SK-N-SH treated with all-trans-retinoic acid at 6 μM for 48 hours (cell line): ENCODE measurements around the gene CDK14.

ENCODE experiments used
- ATAC-seq: fragments of 200-7000 bp; cut with Tn5 transposase; 3 replicates; pipeline ENCODE4 v1.9.1; 2020; ENCODE audit warnings: mild to moderate bottlenecking, moderate library complexity
- ARNTL ChIP-seq: fragments of 450-650 bp; formaldehyde crosslinking; IDR thresholded peaks from 2 replicates; pipeline ENCODE4 v1.5.0; 2020; ENCODE audit warnings: low read depth, mild to moderate bottlenecking, moderate library complexity, borderline replicate concordance
- BACH2 ChIP-seq: fragments of 250-450 bp; sonication (Bioruptor Pico); IDR thresholded peaks from 2 replicates; pipeline ENCODE4 v1.9.0; 2021; ENCODE audit warnings: mild to moderate bottlenecking, borderline replicate concordance
- CREB5 ChIP-seq: fragments of 250-450 bp; sonication (Bioruptor Pico); IDR thresholded peaks from 2 replicates; pipeline ENCODE4 v1.5.1; 2020; ENCODE audit warnings: low read depth, mild to moderate bottlenecking, moderate library complexity
- CSDC2 ChIP-seq: fragments of 250-450 bp; sonication (Bioruptor Pico); IDR thresholded peaks from 2 replicates; pipeline ENCODE4 v1.5.0; 2020; ENCODE audit warnings: mild to moderate bottlenecking, moderate library complexity
- CSRNP3 ChIP-seq: fragments of 250-450 bp; sonication (Bioruptor Pico); IDR thresholded peaks from 2 replicates; pipeline ENCODE4 v1.5.1; 2021; ENCODE audit warnings: mild to moderate bottlenecking, moderate library complexity
- ESRRG ChIP-seq: fragments of 250-450 bp; sonication (Bioruptor Pico); IDR thresholded peaks from 2 replicates; pipeline ENCODE4 v1.6.1; 2021; ENCODE audit warnings: mild to moderate bottlenecking
- ISL1 ChIP-seq: fragments of 250-450 bp; sonication (Bioruptor Pico); IDR thresholded peaks from 2 replicates; pipeline ENCODE4 v2.1.2; 2022; ENCODE audit warnings: mild to moderate bottlenecking, moderate library complexity
- OSR1 ChIP-seq: fragments of 250-450 bp; sonication (Bioruptor Pico); IDR thresholded peaks from 2 replicates; pipeline ENCODE4 v1.8.0; 2022; ENCODE audit warnings: moderate library complexity, mild to moderate bottlenecking, inconsistent platforms
- PATZ1 ChIP-seq: fragments of 250-450 bp; sonication (Bioruptor Pico); IDR thresholded peaks from 2 replicates; pipeline ENCODE4 v1.8.0; 2020; ENCODE audit warnings: mild to moderate bottlenecking, moderate library complexity, borderline replicate concordance
- PPARA ChIP-seq: fragments of 250-450 bp; sonication (Bioruptor Pico); IDR thresholded peaks from 2 replicates; pipeline ENCODE4 v1.5.0; 2020; ENCODE audit warnings: mild to moderate bottlenecking, borderline replicate concordance
- RARB ChIP-seq: fragments of 250-450 bp; sonication (Bioruptor Pico); IDR thresholded peaks from 2 replicates; pipeline ENCODE4 v1.8.0; 2021; ENCODE audit warnings: mild to moderate bottlenecking, moderate library complexity
- SNAI2 ChIP-seq: fragments of 250-450 bp; sonication (Bioruptor Pico); IDR thresholded peaks from 2 replicates; pipeline ENCODE4 v1.5.0; 2020; ENCODE audit warnings: mild to moderate bottlenecking, moderate library complexity
- TCF4 ChIP-seq: fragments of 250-450 bp; sonication (Bioruptor Pico); IDR thresholded peaks from 2 replicates; pipeline ENCODE4 v1.8.0; 2021; ENCODE audit warnings: mild to moderate bottlenecking, moderate library complexity, borderline replicate concordance
- TOX ChIP-seq: fragments of 250-450 bp; sonication (Bioruptor Pico); IDR thresholded peaks from 2 replicates; pipeline ENCODE4 v1.8.0; 2021; ENCODE audit warnings: mild to moderate bottlenecking, moderate library complexity, borderline replicate concordance
- TSHZ2 ChIP-seq: fragments of 250-450 bp; sonication (Bioruptor Pico); IDR thresholded peaks from 2 replicates; pipeline ENCODE4 v1.5.0; 2020; ENCODE audit warnings: mild to moderate bottlenecking, moderate library complexity
- ZC3H10 ChIP-seq: fragments of 250-450 bp; sonication (Bioruptor Pico); IDR thresholded peaks from 2 replicates; pipeline ENCODE4 v1.5.1; 2021; ENCODE audit warnings: mild to moderate bottlenecking, moderate library complexity
- ZFP3 ChIP-seq: fragments of 250-450 bp; sonication (Bioruptor Pico); IDR thresholded peaks from 2 replicates; pipeline ENCODE4 v1.5.0; 2020; ENCODE audit warnings: mild to moderate bottlenecking, moderate library complexity
- ZFP30 ChIP-seq: fragments of 450-650 bp; formaldehyde crosslinking; IDR thresholded peaks from 2 replicates; pipeline ENCODE4 v1.5.0; 2022; ENCODE audit warnings: mild to moderate bottlenecking, moderate library complexity
- ZNF565 ChIP-seq: fragments of 450-650 bp; formaldehyde crosslinking; conservative IDR thresholded peaks from 2 replicates; pipeline ENCODE4 v1.5.0; 2020; ENCODE audit warnings: low read depth, mild to moderate bottlenecking, moderate library complexity
- ZNF70 ChIP-seq: fragments of 450-650 bp; formaldehyde crosslinking; IDR thresholded peaks from 2 replicates; pipeline ENCODE4 v1.5.0; 2020; ENCODE audit warnings: mild to moderate bottlenecking, moderate library complexity
- ZNF8 ChIP-seq: fragments of 450-650 bp; formaldehyde crosslinking; IDR thresholded peaks from 2 replicates; pipeline ENCODE4 v1.5.0; 2020; ENCODE audit warnings: mild to moderate bottlenecking, moderate library complexity
- TF ChIP-seq, protein P1 (sequence below): fragments of 250-450 bp; sonication (Bioruptor Pico); IDR thresholded peaks from 2 replicates; pipeline ENCODE4 v1.8.0; 2021; ENCODE audit warnings: low read depth, mild to moderate bottlenecking, moderate library complexity, borderline replicate concordance

The CDK14 gene

DNA sequence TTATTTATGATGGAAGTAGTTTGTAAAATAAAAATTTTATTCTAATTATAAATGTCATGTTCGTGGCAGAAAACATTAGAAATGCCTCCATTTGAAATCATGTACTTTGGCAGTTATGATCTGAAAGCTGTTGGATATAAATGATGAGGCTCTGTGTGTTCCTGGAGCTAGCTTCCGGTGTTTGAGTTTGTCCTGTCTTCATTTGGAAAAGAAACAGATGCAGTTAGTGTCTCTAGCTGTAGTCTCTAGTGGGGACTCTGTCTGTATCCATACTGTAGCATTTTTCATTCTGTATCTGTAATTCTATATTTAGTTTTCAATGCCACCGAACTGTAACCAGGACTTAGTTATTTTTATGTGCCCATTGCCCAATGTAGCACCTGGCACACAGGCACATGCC, 471.1 kb downstream of the CDK14 start:
- peak; percentile 62; the same call in 2 of the 3 replicates for ATAC-seq
- no peak for TF ChIP-seq CSDC2 (CRISPR knock-in tag)
- TF ChIP-seq SNAI2, result no peak
- no peak for TF ChIP-seq TCF4 (CRISPR knock-in tag)
- TF ChIP-seq RARB (CRISPR knock-in tag), result no peak
- no peak for TF ChIP-seq OSR1 (CRISPR knock-in tag)
- TF ChIP-seq ZC3H10 (CRISPR knock-in tag), result no peak
- TF ChIP-seq CREB5, result no peak
- TF ChIP-seq TSHZ2, result no peak
- TF ChIP-seq PATZ1 (CRISPR knock-in tag), result no peak
- no peak for TF ChIP-seq ZFP30 (CRISPR knock-in tag)
- TF ChIP-seq BACH2 (CRISPR knock-in tag), result no peak
- TF ChIP-seq ZNF70, result no peak
- TF ChIP-seq CSRNP3 (CRISPR knock-in tag), result no peak
- TF ChIP-seq ARNTL, result no peak
- no peak for TF ChIP-seq PPARA (CRISPR knock-in tag)
- TF ChIP-seq TOX (CRISPR knock-in tag), result no peak
- TF ChIP-seq ESRRG (CRISPR knock-in tag), result no peak
- TF ChIP-seq ISL1 (CRISPR knock-in tag), result no peak
- TF ChIP-seq ZNF565 (CRISPR knock-in tag), result no peak

DNA sequence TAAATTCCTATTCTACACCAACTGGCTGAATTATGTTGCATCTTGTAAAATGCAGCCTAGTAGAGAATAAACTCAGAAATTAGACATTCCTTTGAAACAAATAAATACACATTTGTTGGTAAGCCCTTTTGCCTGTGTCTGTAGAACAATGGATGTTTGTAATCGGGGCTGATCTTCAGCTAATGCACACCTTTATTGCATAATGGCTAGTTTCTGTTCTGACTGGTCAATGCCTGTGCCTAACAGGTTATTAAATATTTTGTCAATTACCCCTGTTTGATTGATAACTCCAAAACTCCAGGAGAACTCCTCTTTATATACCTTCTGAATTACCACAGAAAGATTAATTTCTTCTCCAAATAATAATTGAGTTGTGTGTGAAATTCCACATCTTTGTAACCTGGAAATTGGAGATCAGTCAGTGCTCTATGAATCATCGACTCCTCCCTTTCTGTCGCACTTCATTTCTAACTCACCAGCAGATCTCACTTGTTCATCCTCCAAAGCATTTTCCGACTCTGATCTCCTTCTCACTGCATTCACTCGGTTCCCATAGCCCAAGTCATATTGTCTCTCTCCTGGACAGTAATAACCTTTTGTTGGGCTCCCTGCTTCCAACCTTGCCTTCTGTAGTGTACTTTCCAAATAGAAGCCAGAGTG, 472.1 kb downstream of the CDK14 start:
- TF ChIP-seq CSDC2 (CRISPR knock-in tag), result no peak
- TF ChIP-seq RARB (CRISPR knock-in tag), result no peak
- TF ChIP-seq ZNF8 (CRISPR knock-in tag), result no peak
- TF ChIP-seq TSHZ2, result no peak
- TF ChIP-seq ZFP3, result no peak
- TF ChIP-seq, all 23 proteins: peak for 0
- ATAC-seq, result peak; percentile 47; the same call in 1 of the 3 replicates

DNA sequence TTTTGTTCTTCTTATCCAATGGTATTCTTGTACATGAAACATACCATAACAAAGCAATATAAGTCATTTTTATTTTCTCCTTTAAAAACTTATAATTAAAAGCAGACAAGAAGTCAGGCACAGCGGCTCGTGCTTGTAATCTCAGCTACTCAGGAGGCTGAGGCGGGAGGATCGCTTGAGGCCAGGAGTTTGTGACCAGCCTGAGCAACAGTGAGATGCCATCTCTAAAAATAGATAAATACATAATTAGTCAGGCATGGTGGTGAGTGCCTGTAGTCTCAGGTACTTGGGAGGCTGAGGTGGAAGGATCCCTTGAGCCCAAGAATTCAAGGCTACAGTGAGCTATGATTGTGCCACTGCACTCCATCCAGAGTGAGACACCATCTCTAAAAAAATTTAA, 473.0 kb downstream of the CDK14 start:
- ATAC-seq, result no peak
- TF ChIP-seq TCF4 (CRISPR knock-in tag), result no peak
- no peak for TF ChIP-seq TSHZ2
- TF ChIP-seq, protein P1, sequence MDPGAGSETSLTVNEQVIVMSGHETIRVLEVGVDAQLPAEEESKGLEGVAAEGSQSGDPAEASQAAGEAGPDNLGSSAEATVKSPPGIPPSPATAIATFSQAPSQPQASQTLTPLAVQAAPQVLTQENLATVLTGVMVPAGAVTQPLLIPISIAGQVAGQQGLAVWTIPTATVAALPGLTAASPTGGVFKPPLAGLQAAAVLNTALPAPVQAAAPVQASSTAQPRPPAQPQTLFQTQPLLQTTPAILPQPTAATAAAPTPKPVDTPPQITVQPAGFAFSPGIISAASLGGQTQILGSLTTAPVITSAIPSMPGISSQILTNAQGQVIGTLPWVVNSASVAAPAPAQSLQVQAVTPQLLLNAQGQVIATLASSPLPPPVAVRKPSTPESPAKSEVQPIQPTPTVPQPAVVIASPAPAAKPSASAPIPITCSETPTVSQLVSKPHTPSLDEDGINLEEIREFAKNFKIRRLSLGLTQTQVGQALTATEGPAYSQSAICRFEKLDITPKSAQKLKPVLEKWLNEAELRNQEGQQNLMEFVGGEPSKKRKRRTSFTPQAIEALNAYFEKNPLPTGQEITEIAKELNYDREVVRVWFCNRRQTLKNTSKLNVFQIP (CRISPR knock-in tag), result no peak
- no peak for TF ChIP-seq ZC3H10 (CRISPR knock-in tag)
- no peak for TF ChIP-seq ZNF565 (CRISPR knock-in tag)
